ENCODE measurements around the gene TIAL1. TPM values are rescaled to one million over a fixed set of nuclear protein-coding genes. Genes with fewer than 3 reads are reported as not detected.

Gene TIAL1
- polyA plus RNA-seq, 3 donors: 6.7 to 118 (median 7.2) TPM

DNA sequence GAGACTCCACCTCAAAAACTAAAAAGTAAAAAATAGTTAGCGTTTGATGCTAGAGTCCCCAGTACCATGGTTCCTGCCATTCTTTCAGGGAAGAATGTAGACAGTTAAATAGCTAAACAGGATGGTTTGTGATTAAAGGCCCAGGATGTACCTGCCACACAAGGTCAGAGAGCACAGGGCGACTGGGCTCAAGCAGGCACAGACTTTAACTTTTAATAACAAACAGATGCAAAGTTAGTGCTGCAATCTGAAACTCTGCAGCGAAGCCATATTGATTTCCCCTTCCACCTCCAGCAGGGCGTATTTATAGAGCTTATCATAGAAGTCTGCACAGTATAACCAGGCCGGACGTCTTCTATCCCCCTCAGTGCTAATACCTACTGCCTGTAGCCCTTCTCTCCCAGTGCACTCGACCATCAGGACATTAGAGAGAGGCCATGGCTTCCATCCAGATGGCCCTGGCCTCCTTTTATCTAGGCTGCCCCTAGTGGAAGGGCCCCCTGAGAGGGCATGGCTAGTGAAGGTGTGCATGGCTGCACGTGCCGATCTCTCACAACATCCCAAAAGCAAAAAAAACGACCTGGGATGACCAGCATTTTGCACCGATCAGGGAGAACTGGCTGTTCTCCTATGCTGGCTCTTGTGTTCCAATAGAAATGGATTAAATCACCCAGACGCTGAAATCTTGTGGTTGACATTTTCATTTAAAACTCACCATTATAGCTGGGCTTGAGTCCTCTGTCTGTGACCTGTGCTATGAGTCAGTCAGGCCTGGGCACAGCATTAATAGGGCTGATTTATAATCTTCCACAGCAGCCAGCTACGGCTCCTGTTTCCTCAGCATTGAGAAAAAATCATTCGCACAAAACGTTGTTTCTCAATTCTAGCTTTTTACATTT, 46.8 kb upstream of the TIAL1 start:
- H3K27me3 Mint-ChIP-seq (ENCODE audit: low read depth in 3 of 3): no peaks in the 10 kb centered on the region
- Histone ChIP-seq H3K4me3 (replicated peaks in 1 of 3; ENCODE audit: low read depth in 2 of 3, low read length in 3 of 3) (no peak overlapping the region), H2AFZ (ENCODE audit: insufficient read depth, low read depth, low read length, poor library complexity, severe bottlenecking) (no peak overlapping the region), H3K36me3 (replicated peaks in 1 of 2; ENCODE audit: control insufficient read depth in 1 of 2, insufficient read depth in 2 of 2, low read length in 2 of 2) (no peaks in the 10 kb centered on the region), H3K27me3 (ENCODE audit: control insufficient read depth in 2 of 2, insufficient read depth in 2 of 2, low read length in 2 of 2) (no peaks in the 10 kb centered on the region), H3K4me2 (replicated peaks; ENCODE audit: extremely low read depth, low read length, poor library complexity, severe bottlenecking) (no peak overlapping the region), H3K4me1 (ENCODE audit: control insufficient read depth in 1 of 2, insufficient read depth in 2 of 2, low read length in 2 of 2) (no peaks in the 10 kb centered on the region), H3K79me2 (ENCODE audit: insufficient read depth, low read length) (no peaks in the 10 kb centered on the region), H3K9me3 (replicated peaks in 1 of 2; ENCODE audit: control insufficient read depth in 1 of 2, insufficient read depth in 1 of 2, low read length in 2 of 2) (peaks cover 14 to 28% of the 10 kb centered on the region in 2 donors), H3K9ac (ENCODE audit: insufficient read depth, low read length, poor library complexity, severe bottlenecking) (no peak overlapping the region), H4K20me1 (ENCODE audit: insufficient read depth, low read length) (no peaks in the 10 kb centered on the region), H3K27ac (ENCODE audit: low read depth in 1 of 2, low read length in 2 of 2) (no peak overlapping the region)
- no peak overlapping the region for H3K4me3 Mint-ChIP-seq
- no peaks in the 10 kb centered on the region for H3K36me3 Mint-ChIP-seq
- no peak for DNase-seq
- intact Hi-C loops (cut with micrococcal nuclease): loop anchor here in 1 of 2 donors (5.0 kb wide), 1 partner anchor 36 kb away; no protein-coding TSS in a partner anchor
- WGBS (ENCODE audit: insufficient coverage): 98% methylated on average over 6 of the region's 15 CpGs
- H3K4me1 Mint-ChIP-seq: peaks cover 3% of the 10 kb centered on the region
- H3K9me3 Mint-ChIP-seq: peaks cover 12 to 36% (median 26%) of the 10 kb centered on the region in 7 donors
- TF ChIP-seq, protein P1, sequence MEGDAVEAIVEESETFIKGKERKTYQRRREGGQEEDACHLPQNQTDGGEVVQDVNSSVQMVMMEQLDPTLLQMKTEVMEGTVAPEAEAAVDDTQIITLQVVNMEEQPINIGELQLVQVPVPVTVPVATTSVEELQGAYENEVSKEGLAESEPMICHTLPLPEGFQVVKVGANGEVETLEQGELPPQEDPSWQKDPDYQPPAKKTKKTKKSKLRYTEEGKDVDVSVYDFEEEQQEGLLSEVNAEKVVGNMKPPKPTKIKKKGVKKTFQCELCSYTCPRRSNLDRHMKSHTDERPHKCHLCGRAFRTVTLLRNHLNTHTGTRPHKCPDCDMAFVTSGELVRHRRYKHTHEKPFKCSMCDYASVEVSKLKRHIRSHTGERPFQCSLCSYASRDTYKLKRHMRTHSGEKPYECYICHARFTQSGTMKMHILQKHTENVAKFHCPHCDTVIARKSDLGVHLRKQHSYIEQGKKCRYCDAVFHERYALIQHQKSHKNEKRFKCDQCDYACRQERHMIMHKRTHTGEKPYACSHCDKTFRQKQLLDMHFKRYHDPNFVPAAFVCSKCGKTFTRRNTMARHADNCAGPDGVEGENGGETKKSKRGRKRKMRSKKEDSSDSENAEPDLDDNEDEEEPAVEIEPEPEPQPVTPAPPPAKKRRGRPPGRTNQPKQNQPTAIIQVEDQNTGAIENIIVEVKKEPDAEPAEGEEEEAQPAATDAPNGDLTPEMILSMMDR (IDR thresholded peaks at IDR 0.05): no peak
- H3K27ac Mint-ChIP-seq: no peak overlapping the region

DNA sequence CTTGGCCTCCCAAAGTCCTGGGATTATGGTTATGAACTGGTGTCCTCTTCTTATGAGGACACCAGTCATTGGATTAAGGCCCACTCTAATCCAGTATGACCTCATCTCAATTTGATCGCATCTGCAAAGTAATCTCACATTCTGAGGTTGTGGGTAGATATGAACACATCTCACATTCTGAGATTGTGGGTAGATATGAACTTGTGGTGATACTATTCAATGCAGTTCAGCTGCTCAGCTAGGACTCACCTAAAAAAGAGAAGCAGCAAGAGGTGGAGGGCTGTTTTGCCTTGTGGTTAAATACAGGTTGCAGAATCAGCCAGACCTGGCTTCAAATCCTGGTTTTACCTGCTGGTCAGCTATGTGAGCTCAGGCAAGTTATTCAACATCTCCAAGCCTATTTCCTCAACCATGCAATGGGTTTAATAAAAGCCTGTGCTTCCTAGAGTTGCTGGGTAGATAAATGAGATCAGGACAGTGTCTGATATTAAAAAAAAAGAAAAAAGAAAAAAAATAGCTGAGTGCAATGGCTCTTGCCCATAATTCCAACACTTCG, 45.9 kb upstream of the TIAL1 start:
- intact Hi-C loops (cut with micrococcal nuclease): loop anchor here in 1 of 2 donors (5.0 kb wide), 1 partner anchor 35 kb away; no protein-coding TSS in a partner anchor
- Histone ChIP-seq H3K27ac (ENCODE audit: low read depth in 1 of 2, low read length in 2 of 2) (no peak overlapping the region), H3K4me3 (replicated peaks in 1 of 3; ENCODE audit: low read depth in 2 of 3, low read length in 3 of 3) (no peak overlapping the region), H4K20me1 (ENCODE audit: insufficient read depth, low read length) (no peaks in the 10 kb centered on the region), H3K4me2 (replicated peaks; ENCODE audit: extremely low read depth, low read length, poor library complexity, severe bottlenecking) (no peak overlapping the region), H3K36me3 (replicated peaks in 1 of 2; ENCODE audit: control insufficient read depth in 1 of 2, insufficient read depth in 2 of 2, low read length in 2 of 2) (no peaks in the 10 kb centered on the region), H3K4me1 (ENCODE audit: control insufficient read depth in 1 of 2, insufficient read depth in 2 of 2, low read length in 2 of 2) (no peaks in the 10 kb centered on the region), H3K9me3 (replicated peaks in 1 of 2; ENCODE audit: control insufficient read depth in 1 of 2, insufficient read depth in 1 of 2, low read length in 2 of 2) (peaks cover 14 to 28% of the 10 kb centered on the region in 2 donors), H3K9ac (ENCODE audit: insufficient read depth, low read length, poor library complexity, severe bottlenecking) (no peak overlapping the region), H2AFZ (ENCODE audit: insufficient read depth, low read depth, low read length, poor library complexity, severe bottlenecking) (no peak overlapping the region), H3K79me2 (ENCODE audit: insufficient read depth, low read length) (no peaks in the 10 kb centered on the region), H3K27me3 (ENCODE audit: control insufficient read depth in 2 of 2, insufficient read depth in 2 of 2, low read length in 2 of 2) (no peaks in the 10 kb centered on the region)
- DNase-seq: no peak
- no peak overlapping the region for H3K4me3 Mint-ChIP-seq
- H3K4me1 Mint-ChIP-seq: peaks cover 3% of the 10 kb centered on the region
- peaks cover 12 to 36% (median 26%) of the 10 kb centered on the region in 7 donors for H3K9me3 Mint-ChIP-seq
- no CpG with 5 or more reads among the region's 2 CpGs for WGBS (ENCODE audit: insufficient coverage)
- no peak overlapping the region for H3K27ac Mint-ChIP-seq
- H3K27me3 Mint-ChIP-seq (ENCODE audit: low read depth in 3 of 3): no peaks in the 10 kb centered on the region
- TF ChIP-seq, protein P1 (IDR thresholded peaks at IDR 0.05): no peak
- no peaks in the 10 kb centered on the region for H3K36me3 Mint-ChIP-seq

Data from CD14-positive monocyte (primary cell).